ENCODE results near the gene CGNL1.

CGNL1 gene

DNA sequence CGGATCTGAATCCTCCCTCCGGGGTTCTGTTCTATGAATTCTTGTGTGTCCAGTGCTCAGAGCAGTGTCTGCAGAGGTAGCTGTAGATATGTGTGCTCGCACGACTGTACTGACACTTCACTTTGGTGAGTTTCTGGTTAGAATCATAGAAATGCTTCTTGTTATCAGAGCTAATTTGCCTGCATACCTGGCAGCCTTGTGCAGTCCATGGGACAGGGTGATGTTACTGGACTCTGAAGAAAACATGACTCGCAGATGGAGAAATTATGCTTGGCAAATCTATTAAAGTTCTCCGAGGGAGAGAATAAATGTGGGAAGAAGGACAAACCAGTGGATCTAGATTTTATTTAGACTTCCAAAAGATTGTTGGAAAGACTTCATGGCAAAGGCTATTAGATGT is 12.2 kb downstream of the CGNL1 start:
- H3K9me3 Mint-ChIP-seq: no peaks in the 10 kb centered on the region
- no peaks in the 10 kb centered on the region for H3K36me3 Mint-ChIP-seq (ENCODE audit: low read depth)
- no peak overlapping the region for H3K27ac Mint-ChIP-seq
- peaks cover 4% of the 10 kb centered on the region for H3K27me3 Mint-ChIP-seq (ENCODE audit: low read depth)
- H3K4me1 Mint-ChIP-seq (ENCODE audit: low read depth): no peaks in the 10 kb centered on the region
- H3K4me3 Mint-ChIP-seq: no peak overlapping the region

DNA sequence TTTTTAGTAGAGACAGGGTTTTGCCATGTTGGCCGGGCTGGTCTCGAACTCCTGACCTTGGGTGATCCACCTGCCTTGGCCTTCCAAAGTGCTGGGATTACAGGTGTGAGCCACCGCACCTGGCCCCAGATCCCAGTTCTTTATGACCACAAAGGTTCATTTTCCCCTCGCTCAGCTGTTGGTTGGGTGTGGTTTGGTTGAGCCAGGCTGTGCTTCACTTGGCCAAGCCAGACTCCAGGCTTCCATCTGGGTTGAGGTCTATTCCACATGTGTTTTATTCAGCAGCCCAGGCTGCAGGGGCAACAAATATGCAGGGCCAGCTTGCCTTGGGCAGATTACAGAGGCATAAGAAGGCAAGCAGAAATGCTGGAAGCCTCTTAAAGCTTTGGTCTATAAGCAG is 13.7 kb downstream of the CGNL1 start:
- Mint-ChIP-seq H3K27me3 (ENCODE audit: low read depth) (peaks cover 4% of the 10 kb centered on the region), H3K4me3 (no peak overlapping the region), H3K27ac (no peak overlapping the region), H3K4me1 (ENCODE audit: low read depth) (no peaks in the 10 kb centered on the region), H3K9me3 (no peaks in the 10 kb centered on the region), H3K36me3 (ENCODE audit: low read depth) (no peaks in the 10 kb centered on the region)

DNA sequence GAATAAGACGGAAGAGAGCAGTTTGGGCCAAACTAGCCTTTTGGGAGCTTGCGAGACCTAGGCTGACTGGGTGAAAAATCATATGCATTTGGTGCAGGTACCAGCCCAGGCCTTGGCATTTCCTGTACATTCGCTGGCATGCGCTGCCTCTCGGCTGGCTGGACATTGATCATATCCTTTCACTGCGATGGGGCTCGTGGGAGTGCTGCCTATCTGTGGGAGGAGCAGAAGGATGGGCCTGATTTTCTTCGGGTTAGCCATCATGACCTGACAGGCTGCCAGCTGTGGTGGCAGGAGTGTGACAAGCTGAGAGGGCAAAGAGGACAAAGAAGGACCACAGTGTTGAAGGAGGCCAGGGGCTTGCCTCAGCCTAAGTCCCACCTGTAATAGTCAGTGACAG is 14.3 kb downstream of the CGNL1 start:
- Mint-ChIP-seq H3K27me3 (ENCODE audit: low read depth) (peaks cover 2% of the 10 kb centered on the region), H3K27ac (no peak overlapping the region), H3K4me3 (no peak overlapping the region), H3K9me3 (no peaks in the 10 kb centered on the region), H3K4me1 (ENCODE audit: low read depth) (no peaks in the 10 kb centered on the region), H3K36me3 (ENCODE audit: low read depth) (no peaks in the 10 kb centered on the region)

DNA sequence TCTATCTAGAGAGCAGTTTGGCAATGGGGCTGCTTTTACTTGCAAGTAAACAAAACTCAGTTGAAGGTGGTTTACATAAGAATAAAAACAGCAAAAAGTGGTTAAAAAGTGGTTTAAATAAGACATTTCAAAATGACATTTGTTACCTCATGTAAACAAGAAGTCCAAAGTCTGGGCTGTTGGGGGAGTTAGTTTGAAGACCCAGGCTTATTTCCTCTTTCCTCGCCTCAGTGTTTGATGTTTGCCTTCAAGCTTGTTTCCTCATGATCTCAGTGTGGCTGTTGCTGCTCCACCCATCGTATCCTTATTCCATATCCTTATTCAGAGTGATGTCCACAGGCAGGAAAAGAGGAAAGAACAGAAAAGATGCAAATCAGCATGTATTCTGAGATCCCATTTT is 15.2 kb downstream of the CGNL1 start:
- no peaks in the 10 kb centered on the region for H3K4me1 Mint-ChIP-seq (ENCODE audit: low read depth)
- H3K9me3 Mint-ChIP-seq: no peaks in the 10 kb centered on the region
- no peaks in the 10 kb centered on the region for H3K36me3 Mint-ChIP-seq (ENCODE audit: low read depth)
- H3K27me3 Mint-ChIP-seq (ENCODE audit: low read depth): no peaks in the 10 kb centered on the region
- no peak overlapping the region for H3K4me3 Mint-ChIP-seq
- no peak overlapping the region for H3K27ac Mint-ChIP-seq

DNA sequence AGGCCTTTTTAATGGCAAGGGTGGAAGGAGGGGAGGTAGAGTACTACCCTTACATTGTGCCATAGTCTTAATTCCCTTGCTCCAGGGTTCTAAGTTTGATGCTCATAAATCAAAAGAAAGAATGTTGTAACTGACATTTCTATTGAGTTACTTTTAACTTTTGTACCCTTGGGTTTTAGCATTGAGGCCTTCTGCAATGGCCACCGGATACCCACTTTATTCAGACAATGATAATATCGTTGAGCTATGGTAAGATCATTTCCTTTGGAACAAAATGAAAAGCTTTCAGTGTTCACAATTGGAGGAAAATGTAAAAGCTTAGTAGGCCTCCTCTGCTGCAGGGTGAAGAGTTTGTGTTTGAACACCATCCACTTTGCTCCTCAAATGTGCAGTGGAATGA is 16.8 kb downstream of the CGNL1 start:
- H3K4me3 Mint-ChIP-seq: no peak overlapping the region
- no peaks in the 10 kb centered on the region for H3K36me3 Mint-ChIP-seq (ENCODE audit: low read depth)
- no peak overlapping the region for H3K27ac Mint-ChIP-seq
- H3K4me1 Mint-ChIP-seq (ENCODE audit: low read depth): no peaks in the 10 kb centered on the region
- peaks cover under 1% of the 10 kb centered on the region for H3K27me3 Mint-ChIP-seq (ENCODE audit: low read depth)
- H3K9me3 Mint-ChIP-seq: no peaks in the 10 kb centered on the region

DNA sequence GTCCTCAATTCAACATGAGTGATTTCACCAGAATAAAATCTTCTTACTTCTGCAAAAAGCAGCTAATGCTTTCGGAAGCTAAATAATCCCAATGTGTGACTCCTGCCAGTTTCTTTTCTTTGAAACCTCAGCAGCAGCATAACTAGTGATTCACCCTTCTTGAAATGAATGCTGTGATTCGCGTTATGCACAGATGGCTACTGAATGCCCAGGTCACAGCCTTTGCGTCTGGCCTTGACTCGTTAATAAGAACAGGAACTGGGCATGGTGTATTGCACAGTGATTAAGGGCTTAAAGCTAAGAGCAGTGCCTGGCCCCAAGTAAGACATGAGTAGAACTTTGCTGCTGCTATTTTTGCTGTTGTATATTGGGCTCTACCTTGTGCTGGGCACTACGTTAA is 19.0 kb downstream of the CGNL1 start:
- no peak overlapping the region for H3K27ac Mint-ChIP-seq
- no peaks in the 10 kb centered on the region for H3K36me3 Mint-ChIP-seq (ENCODE audit: low read depth)
- H3K4me3 Mint-ChIP-seq: no peak overlapping the region
- H3K9me3 Mint-ChIP-seq: no peaks in the 10 kb centered on the region
- H3K27me3 Mint-ChIP-seq (ENCODE audit: low read depth): peaks cover 5% of the 10 kb centered on the region
- no peaks in the 10 kb centered on the region for H3K4me1 Mint-ChIP-seq (ENCODE audit: low read depth)

DNA sequence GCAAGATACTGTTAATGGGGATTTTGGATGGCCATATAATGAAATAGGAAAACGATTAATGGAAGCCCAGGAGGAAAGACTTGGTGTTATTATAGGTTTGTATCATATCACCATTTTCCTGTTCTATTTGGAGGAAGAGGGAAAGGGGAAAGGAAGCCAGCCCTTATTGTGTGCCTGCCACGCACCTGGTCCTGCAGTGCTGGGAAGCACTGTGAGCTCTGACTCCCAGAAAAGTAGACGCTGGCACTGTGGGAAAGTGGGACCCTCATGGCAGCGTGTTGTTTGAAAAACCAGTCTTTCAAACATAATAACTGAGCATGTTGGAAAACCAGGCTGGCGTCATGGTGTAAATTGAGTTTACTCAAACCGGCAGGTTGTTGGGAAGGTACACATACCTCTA is 22.0 kb downstream of the CGNL1 start:
- Mint-ChIP-seq H3K27ac (no peak overlapping the region), H3K27me3 (ENCODE audit: low read depth) (peaks cover 5% of the 10 kb centered on the region), H3K4me3 (no peak overlapping the region), H3K36me3 (ENCODE audit: low read depth) (no peaks in the 10 kb centered on the region), H3K4me1 (ENCODE audit: low read depth) (no peaks in the 10 kb centered on the region), H3K9me3 (no peaks in the 10 kb centered on the region)

DNA sequence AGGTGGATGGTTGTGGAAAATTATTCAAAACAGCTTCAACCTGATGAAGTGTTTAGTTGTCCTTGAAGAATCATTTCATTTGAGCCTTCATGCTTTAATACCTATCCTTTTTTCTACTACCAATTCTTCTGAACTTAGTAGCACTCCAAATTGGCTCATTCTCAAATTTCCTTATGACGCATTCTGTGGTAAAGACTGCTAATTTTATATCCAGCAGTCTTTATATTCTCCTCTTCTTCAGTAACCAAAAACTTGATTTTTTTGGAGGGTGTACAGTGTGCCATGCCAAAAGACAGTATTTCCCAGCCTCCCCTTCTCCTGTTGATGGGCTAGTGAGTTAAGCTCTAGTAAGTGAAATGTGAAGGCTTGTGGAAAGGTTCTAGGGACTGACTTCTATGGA is 25.2 kb downstream of the CGNL1 start:
- H3K4me3 Mint-ChIP-seq: no peak overlapping the region
- H3K9me3 Mint-ChIP-seq: no peaks in the 10 kb centered on the region
- H3K36me3 Mint-ChIP-seq (ENCODE audit: low read depth): no peaks in the 10 kb centered on the region
- H3K27ac Mint-ChIP-seq: no peak overlapping the region
- no peaks in the 10 kb centered on the region for H3K4me1 Mint-ChIP-seq (ENCODE audit: low read depth)
- peaks cover 10% of the 10 kb centered on the region for H3K27me3 Mint-ChIP-seq (ENCODE audit: low read depth)

DNA sequence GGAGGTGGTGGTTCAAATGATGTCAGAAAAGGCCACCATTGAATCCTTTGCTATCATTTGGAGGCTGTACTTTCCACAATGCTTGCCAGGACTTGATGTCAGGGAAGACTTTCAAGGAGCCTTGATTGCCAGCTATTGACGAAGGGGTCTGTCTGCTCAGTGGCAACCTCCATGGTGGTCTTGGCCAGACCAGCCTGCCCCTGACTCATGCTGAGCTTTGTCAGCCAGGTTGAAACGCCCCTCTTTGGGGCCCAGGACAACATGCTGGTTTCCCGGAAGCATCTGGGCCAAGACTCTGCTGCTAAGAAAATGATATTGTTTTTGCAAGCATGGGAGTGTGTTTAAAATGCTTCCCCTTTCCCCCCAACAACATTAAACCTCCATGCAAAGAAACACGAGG is 26.7 kb downstream of the CGNL1 start:
- Mint-ChIP-seq H3K4me1 (ENCODE audit: low read depth) (no peaks in the 10 kb centered on the region), H3K9me3 (no peaks in the 10 kb centered on the region), H3K4me3 (no peak overlapping the region), H3K27ac (no peak overlapping the region), H3K27me3 (ENCODE audit: low read depth) (peaks cover 10% of the 10 kb centered on the region), H3K36me3 (ENCODE audit: low read depth) (no peaks in the 10 kb centered on the region)

DNA sequence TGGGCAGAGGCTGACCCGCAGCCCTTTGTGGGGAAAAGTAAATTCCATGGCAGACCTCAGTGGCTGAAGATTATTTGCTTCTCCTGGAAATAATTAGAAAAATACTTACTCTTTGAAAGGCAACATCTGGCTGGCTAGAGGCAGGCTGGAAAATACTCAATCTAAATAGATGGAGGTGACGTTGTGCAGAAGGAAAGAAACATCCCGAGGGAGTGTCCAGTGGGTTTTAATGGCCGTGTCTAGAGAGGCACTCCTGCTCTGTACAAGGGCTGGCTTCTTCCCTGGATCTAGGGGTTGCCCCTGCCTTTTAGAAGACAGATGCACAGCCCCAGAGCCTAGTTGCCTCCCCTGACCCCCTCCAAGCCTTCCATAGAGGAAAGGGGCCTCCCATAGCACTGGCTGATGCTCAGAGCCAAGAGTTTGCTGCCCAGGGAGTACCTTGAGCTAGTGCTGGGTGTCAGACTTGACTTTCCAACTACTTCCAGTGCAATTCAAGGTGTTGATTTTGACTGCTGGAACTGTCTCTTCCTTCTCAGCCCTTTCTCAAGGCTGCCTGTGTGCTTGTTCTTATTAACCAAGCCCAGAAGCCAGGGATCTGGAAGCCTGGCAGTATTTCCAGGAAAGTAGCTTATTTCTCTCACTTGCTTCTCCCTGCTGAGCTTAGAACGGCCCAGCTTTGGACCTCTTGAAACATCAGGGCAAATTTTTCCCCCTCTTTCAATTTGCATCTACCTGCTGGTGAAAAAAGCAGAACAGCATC is 27.4 kb downstream of the CGNL1 start:
- Mint-ChIP-seq H3K27ac (no peak overlapping the region), H3K36me3 (ENCODE audit: low read depth) (no peaks in the 10 kb centered on the region), H3K9me3 (no peaks in the 10 kb centered on the region), H3K27me3 (ENCODE audit: low read depth) (peaks cover 5% of the 10 kb centered on the region), H3K4me3 (no peak overlapping the region), H3K4me1 (ENCODE audit: low read depth) (no peaks in the 10 kb centered on the region)

DNA sequence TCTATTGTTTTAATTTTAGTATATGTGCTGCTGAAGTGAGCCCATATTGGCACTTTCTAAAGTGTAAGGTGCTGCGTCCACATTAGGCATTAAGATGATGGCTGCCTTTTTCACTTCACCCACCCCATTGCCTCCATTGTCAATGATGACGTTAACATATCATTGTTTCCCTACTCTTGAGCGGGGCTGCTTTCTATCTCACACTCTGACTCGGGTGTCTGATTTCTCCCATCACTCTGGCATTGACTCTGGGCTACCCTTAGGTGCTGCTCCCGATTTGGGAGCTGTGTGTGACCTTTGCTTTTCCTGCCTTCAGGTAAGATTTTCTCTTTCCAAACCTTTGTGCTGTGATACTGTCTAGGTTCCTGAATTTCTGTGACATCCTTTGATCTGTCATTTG is 28.8 kb downstream of the CGNL1 start:
- H3K27me3 Mint-ChIP-seq (ENCODE audit: low read depth): peaks cover 8% of the 10 kb centered on the region
- H3K36me3 Mint-ChIP-seq (ENCODE audit: low read depth): no peaks in the 10 kb centered on the region
- no peaks in the 10 kb centered on the region for H3K4me1 Mint-ChIP-seq (ENCODE audit: low read depth)
- H3K27ac Mint-ChIP-seq: no peak overlapping the region
- no peaks in the 10 kb centered on the region for H3K9me3 Mint-ChIP-seq
- no peak overlapping the region for H3K4me3 Mint-ChIP-seq

DNA sequence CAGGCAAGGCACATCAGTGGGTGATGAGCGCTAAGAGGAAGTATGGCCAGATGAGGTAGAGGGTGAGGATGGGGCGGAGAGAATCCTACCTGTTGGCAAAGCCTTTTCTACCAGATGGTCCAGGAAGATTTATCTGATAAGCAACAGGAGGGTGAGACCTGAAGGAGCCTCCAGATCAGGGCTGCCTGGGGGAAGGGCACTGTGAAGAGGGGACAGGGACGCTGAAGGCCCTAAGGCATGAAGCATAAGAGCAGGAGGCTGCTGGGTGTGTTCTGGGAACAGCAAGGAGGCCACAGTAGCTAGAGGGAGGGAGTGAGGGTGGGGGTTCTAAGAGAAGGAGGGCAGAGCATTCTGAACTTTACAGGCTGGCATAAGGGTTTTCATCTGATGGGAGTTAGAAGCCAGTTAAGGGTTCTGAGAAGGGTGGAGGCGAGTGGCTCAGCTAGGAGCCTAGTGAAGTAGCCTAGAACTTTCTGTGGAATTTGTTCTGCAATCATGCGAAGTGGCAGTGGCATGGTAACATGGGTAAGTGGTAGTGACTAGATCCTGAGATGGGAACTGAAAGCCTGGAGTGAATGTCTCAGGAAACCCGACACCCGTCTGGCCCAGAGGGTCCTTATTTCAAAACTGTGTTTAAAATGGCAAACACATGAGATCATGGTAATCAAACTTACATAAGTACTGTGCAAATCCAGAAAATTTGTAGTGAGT is 29.9 kb downstream of the CGNL1 start:
- Mint-ChIP-seq H3K4me1 (ENCODE audit: low read depth) (no peaks in the 10 kb centered on the region), H3K4me3 (no peak overlapping the region), H3K27me3 (ENCODE audit: low read depth) (peaks cover 8% of the 10 kb centered on the region), H3K9me3 (no peaks in the 10 kb centered on the region), H3K36me3 (ENCODE audit: low read depth) (no peaks in the 10 kb centered on the region), H3K27ac (no peak overlapping the region)

DNA sequence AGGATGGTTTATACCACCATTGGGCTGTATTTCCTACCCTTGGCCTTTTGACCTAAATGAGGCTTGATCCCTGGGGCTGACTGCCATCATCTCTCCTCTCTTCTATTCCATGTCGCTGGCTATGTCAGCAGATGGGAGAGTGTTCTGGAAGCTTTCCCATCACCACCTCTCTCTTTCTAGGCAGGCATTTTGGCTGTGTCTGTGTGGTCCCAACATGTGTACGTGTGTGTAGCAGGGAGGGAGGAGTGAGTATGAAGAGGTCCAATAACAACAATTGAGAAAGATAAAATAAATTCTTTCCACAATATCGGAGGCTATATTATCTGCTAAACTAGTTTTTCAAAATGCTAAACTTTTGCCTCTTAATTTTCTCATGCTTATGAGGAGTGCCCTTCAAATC is 34.1 kb downstream of the CGNL1 start:
- peaks cover 9% of the 10 kb centered on the region for H3K27me3 Mint-ChIP-seq (ENCODE audit: low read depth)
- H3K4me3 Mint-ChIP-seq: no peak overlapping the region
- H3K9me3 Mint-ChIP-seq: no peaks in the 10 kb centered on the region
- H3K27ac Mint-ChIP-seq: no peak overlapping the region
- H3K36me3 Mint-ChIP-seq (ENCODE audit: low read depth): no peaks in the 10 kb centered on the region
- H3K4me1 Mint-ChIP-seq (ENCODE audit: low read depth): peaks cover 4% of the 10 kb centered on the region

DNA sequence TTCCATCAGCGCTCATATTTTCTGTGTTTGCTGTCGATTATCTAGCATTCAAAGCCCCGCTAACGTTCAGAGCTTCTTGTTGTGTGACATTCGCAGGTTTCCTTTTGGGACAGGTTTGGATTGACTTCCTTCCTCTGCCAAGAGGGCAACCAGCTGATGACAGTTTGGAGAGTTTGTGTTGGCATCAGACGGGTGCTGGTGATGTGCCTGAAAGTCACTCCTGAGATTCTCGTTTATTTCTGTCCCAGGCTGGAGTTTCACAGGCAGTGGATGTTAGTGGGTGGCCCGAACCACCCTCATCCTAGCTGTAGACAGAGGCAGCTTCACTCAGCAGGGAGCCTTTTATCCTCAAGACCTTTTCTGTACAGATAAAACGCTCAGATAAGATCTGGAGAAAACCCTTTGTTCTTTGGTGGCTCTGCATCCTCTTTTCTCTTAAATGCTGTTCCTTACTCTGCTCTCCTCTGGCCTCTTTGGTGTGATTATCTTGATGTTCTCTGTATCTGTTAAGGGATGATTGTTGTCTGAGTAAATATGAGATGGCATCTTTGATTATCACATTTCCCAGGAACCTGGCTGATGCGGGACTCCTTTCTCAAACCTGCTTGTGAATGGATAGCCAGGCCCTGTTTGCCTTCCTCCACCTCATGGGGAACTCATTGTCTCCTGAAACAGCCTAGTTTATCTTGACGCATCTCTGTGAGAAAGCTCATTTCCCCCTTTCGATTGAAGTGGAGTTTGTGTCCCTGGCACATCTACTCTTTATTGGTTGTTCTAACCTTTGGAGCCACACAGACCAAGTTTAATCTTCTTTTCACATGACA is 35.9 kb downstream of the CGNL1 start:
- H3K36me3 Mint-ChIP-seq (ENCODE audit: low read depth): no peaks in the 10 kb centered on the region
- H3K9me3 Mint-ChIP-seq: no peaks in the 10 kb centered on the region
- H3K4me3 Mint-ChIP-seq: no peak overlapping the region
- peaks cover 4% of the 10 kb centered on the region for H3K4me1 Mint-ChIP-seq (ENCODE audit: low read depth)
- peaks cover 9% of the 10 kb centered on the region for H3K27me3 Mint-ChIP-seq (ENCODE audit: low read depth)
- no peak overlapping the region for H3K27ac Mint-ChIP-seq

DNA sequence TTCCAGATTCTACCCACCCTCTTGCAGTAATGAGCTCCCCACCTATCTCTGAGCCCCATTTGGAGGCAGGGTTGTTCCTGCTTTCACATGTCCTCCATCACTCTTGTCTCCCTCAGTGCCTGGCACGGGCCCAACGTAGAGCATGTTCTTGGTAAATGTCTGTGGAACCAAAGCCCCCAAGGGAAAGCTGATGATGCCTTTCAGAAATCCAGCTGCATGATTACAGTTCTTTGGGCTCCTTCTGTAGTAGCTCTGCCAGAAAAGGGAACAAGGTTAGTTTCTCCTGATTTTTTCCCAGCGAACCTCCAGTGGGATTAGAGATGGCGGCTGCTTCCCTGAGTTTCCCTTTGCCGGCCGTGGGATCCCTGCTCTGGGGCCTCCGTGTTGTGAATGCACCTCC is 39.3 kb downstream of the CGNL1 start:
- Mint-ChIP-seq H3K27me3 (ENCODE audit: low read depth) (peaks cover 10% of the 10 kb centered on the region), H3K4me3 (no peak overlapping the region), H3K4me1 (ENCODE audit: low read depth) (peaks cover 4% of the 10 kb centered on the region), H3K27ac (no peak overlapping the region), H3K36me3 (ENCODE audit: low read depth) (no peaks in the 10 kb centered on the region), H3K9me3 (no peaks in the 10 kb centered on the region)
